HEK293 (cell line): ENCODE results near the gene LASP1.

Experiments used
- CTCF ChIA-PET: fragments of 350-600 bp; formaldehyde crosslinking; extraction: SDS; loops from one replicate; lab custom pipeline; 2021; ENCODE audit warnings: antibody characterized with exemption; lab: Yijun Ruan, JAX
- POLR2A ChIA-PET: fragments of 300-600 bp; formaldehyde crosslinking; extraction: SDS; loops from one replicate; lab custom pipeline; 2020; ENCODE audit warnings: antibody characterized with exemption, inconsistent platforms; lab: Yijun Ruan, JAX
- H3K27ac ChIP-seq: fragments of 200-500 bp; sonication (Bioruptor generic); 2 replicates; pipeline ENCODE4 v1.5.1; 2014; ENCODE audit warnings: low read depth, low read length, control low read depth, inconsistent platforms; ENCODE audit errors: extremely low read depth
- H3K36me3 ChIP-seq, 2 experiments: fragments of 200-500 bp in 1 of 2; sonication (Bioruptor generic) in 1 of 2; 1 replicate in 1 of 2; 2 replicates in 1 of 2; pipeline ENCODE4 v1.5.1; 2014 to 2017; ENCODE audit warnings: inconsistent platforms in 2 of 2, low read length in 2 of 2; ENCODE audit not compliant: control insufficient read depth in 2 of 2, insufficient read depth in 1 of 2
- H3K4me1 ChIP-seq: fragments of 200-500 bp; sonication (Bioruptor generic); 2 replicates; pipeline ENCODE4 v1.5.1; 2014; ENCODE audit warnings: mild to moderate bottlenecking, low read length, inconsistent platforms; ENCODE audit not compliant: control insufficient read depth, insufficient read depth
- H3K4me3 ChIP-seq: 2 replicates; pipeline ENCODE4 v1.5.1; 2011; ENCODE audit warnings: low read depth, mild to moderate bottlenecking, control low read depth, low read length, moderate library complexity
- H3K9me3 ChIP-seq: fragments of 200-500 bp; sonication (Bioruptor generic); 2 replicates; pipeline ENCODE4 v1.5.1; 2014; ENCODE audit warnings: low read depth, low read length, inconsistent platforms; ENCODE audit not compliant: control insufficient read depth, insufficient read depth
- BCL11B ChIP-seq: fragments of 450-650 bp; formaldehyde crosslinking; IDR thresholded peaks from 2 replicates; pipeline ENCODE4 v1.5.1; 2016; ENCODE audit warnings: low read depth, missing biosample characterization, missing genetic modification characterization
- KLF7 ChIP-seq: fragments of 450-650 bp; formaldehyde crosslinking; IDR thresholded peaks from 2 replicates; pipeline ENCODE4 v1.5.1; 2016; ENCODE audit warnings: missing biosample characterization, missing genetic modification characterization, borderline replicate concordance
- KLF8 ChIP-seq: fragments of 450-650 bp; formaldehyde crosslinking; IDR thresholded peaks from 2 replicates; pipeline ENCODE4 v1.5.1; 2016; ENCODE audit warnings: missing biosample characterization, missing genetic modification characterization
- PRDM1 ChIP-seq: fragments of 450-650 bp; formaldehyde crosslinking; IDR thresholded peaks from 2 replicates; pipeline ENCODE4; 2016; ENCODE audit warnings: missing biosample characterization, missing genetic modification characterization
- RBAK ChIP-seq: fragments of 450-650 bp; formaldehyde crosslinking; IDR thresholded peaks from 2 replicates; pipeline ENCODE4 v1.5.1; 2016; ENCODE audit warnings: missing biosample characterization, missing genetic modification characterization
- SALL2 ChIP-seq: fragments of 450-650 bp; formaldehyde crosslinking; IDR thresholded peaks from 2 replicates; pipeline ENCODE4 v1.5.0; 2017; ENCODE audit warnings: missing biosample characterization, mild to moderate bottlenecking, missing genetic modification characterization, borderline replicate concordance
- SCRT1 ChIP-seq: fragments of 450-650 bp; formaldehyde crosslinking; IDR thresholded peaks from 2 replicates; pipeline ENCODE4 v1.5.1; 2016; ENCODE audit warnings: missing biosample characterization, missing genetic modification characterization, borderline replicate concordance
- SCRT2 ChIP-seq: fragments of 450-650 bp; formaldehyde crosslinking; IDR thresholded peaks from 2 replicates; pipeline ENCODE4 v1.5.1; 2016; ENCODE audit warnings: missing biosample characterization, missing genetic modification characterization
- YY2 ChIP-seq: fragments of 450-650 bp; formaldehyde crosslinking; IDR thresholded peaks from 2 replicates; pipeline ENCODE4 v1.5.1; 2016; ENCODE audit warnings: missing biosample characterization, missing genetic modification characterization
- ZFHX2 ChIP-seq: fragments of 450-650 bp; formaldehyde crosslinking; conservative IDR thresholded peaks from 2 replicates; pipeline ENCODE4 v1.5.1; 2016; ENCODE audit warnings: missing biosample characterization, missing genetic modification characterization
- ZIC2 ChIP-seq: fragments of 450-650 bp; formaldehyde crosslinking; IDR thresholded peaks from 2 replicates; pipeline ENCODE4 v1.5.1; 2016; ENCODE audit warnings: missing biosample characterization, missing genetic modification characterization
- ZNF169 ChIP-seq: fragments of 450-650 bp; formaldehyde crosslinking; IDR thresholded peaks from 2 replicates; pipeline ENCODE4 v1.5.1; 2016; ENCODE audit warnings: missing biosample characterization, missing genetic modification characterization
- ZNF175 ChIP-seq: fragments of 450-650 bp; formaldehyde crosslinking; IDR thresholded peaks from 2 replicates; pipeline ENCODE4 v1.5.1; 2016; ENCODE audit warnings: missing biosample characterization, missing genetic modification characterization
- ZNF211 ChIP-seq: fragments of 450-650 bp; formaldehyde crosslinking; IDR thresholded peaks from 2 replicates; pipeline ENCODE4 v1.5.1; 2016; ENCODE audit warnings: low read depth, missing biosample characterization, missing genetic modification characterization
- ZNF274 ChIP-seq, 2 experiments: fragments of 200-500 bp in 1 of 2; fragments of 450-650 bp in 1 of 2; sonication (Bioruptor generic) in 1 of 2; formaldehyde crosslinking in 1 of 2; IDR thresholded peaks; 2 replicates each; pipeline versions ENCODE4 v1.5.1 to v1.6.1; 2014 to 2016; ENCODE audit warnings: borderline replicate concordance in 1 of 2, inconsistent platforms in 1 of 2, low read length in 1 of 2, missing biosample characterization in 1 of 2, missing genetic modification characterization in 1 of 2
- ZNF366 ChIP-seq: fragments of 450-650 bp; formaldehyde crosslinking; conservative IDR thresholded peaks from 2 replicates; pipeline ENCODE4 v1.5.1; 2016; ENCODE audit warnings: missing biosample characterization, missing genetic modification characterization
- ZNF404 ChIP-seq: fragments of 450-650 bp; formaldehyde crosslinking; IDR thresholded peaks from 2 replicates; pipeline ENCODE4 v1.5.1; 2017; ENCODE audit warnings: missing biosample characterization, missing genetic modification characterization
- ZNF596 ChIP-seq: fragments of 450-650 bp; IDR thresholded peaks from 2 replicates; pipeline ENCODE4 v1.5.0; 2018; ENCODE audit warnings: missing biosample characterization, mild to moderate bottlenecking, missing genetic modification characterization, moderate library complexity
- ZNF621 ChIP-seq: fragments of 450-650 bp; formaldehyde crosslinking; IDR thresholded peaks from 2 replicates; pipeline ENCODE4 v1.5.1; 2017; ENCODE audit warnings: missing biosample characterization, missing genetic modification characterization
- ZNF626 ChIP-seq: fragments of 450-650 bp; sonication (Bioruptor Pico); formaldehyde crosslinking; IDR thresholded peaks from 2 replicates; pipeline ENCODE4 v1.5.1; 2018; ENCODE audit warnings: missing biosample characterization, missing genetic modification characterization, inconsistent platforms
- ZNF629 ChIP-seq: fragments of 450-650 bp; formaldehyde crosslinking; IDR thresholded peaks from 2 replicates; pipeline ENCODE4 v1.5.1; 2017; ENCODE audit warnings: missing biosample characterization, missing genetic modification characterization
- ZNF791 ChIP-seq: fragments of 450-650 bp; formaldehyde crosslinking; IDR thresholded peaks from 2 replicates; pipeline ENCODE4 v1.5.1; 2016; ENCODE audit warnings: missing biosample characterization, missing genetic modification characterization
- ZNF837 ChIP-seq: fragments of 450-650 bp; formaldehyde crosslinking; IDR thresholded peaks from 2 replicates; pipeline ENCODE4 v1.5.1; 2016; ENCODE audit warnings: missing biosample characterization, missing genetic modification characterization
- TF ChIP-seq, protein P1 (sequence below): fragments of 450-650 bp; formaldehyde crosslinking; IDR thresholded peaks from 2 replicates; pipeline ENCODE4 v1.5.1; 2017; ENCODE audit warnings: missing biosample characterization, mild to moderate bottlenecking, missing genetic modification characterization, moderate library complexity
- TF ChIP-seq, protein P2 (sequence below): fragments of 450-650 bp; formaldehyde crosslinking; IDR thresholded peaks from 2 replicates; pipeline ENCODE4 v1.5.1; 2016; ENCODE audit warnings: missing biosample characterization, missing genetic modification characterization
- TF ChIP-seq, protein P3 (sequence below): fragments of 450-650 bp; IDR thresholded peaks from 2 replicates; pipeline ENCODE4 v1.5.1; 2018; ENCODE audit warnings: missing biosample characterization, missing genetic modification characterization

The LASP1 gene

DNA sequence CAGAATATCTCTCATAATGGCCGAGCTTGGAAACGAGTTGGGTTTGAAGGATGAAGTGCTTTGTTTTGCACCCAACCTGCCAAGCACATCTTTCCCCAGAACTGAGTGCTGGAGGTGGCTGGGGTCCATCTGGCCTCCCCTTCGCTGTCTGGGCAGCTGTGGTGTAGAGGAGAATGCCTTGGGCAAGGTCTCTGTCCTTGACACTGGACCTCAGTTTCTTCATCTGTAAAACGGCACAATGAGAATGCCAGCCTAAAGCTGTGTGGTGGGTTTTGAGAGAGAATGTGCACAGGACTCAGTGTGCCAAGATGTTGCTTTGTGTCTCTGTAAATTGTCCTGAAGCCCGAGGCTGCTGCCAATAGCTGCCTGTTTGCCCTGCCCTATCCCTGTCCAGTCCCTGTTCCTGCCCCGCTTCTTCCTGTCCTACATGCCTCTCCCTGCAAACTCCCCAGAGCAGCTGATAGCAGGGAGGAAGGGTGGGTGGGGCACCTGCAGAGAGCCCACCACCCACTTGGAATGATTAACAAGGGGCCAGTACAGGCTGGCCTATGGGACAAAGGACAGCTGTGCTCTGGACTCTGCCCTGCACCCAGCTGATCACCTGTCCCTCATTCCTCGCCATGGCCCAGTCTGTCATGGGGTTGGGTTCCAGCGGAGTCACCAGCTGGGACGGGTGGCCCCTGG, 15.3 kb downstream of the LASP1 start:
- CTCF ChIA-PET = interaction anchor here (0.5 to 0.8 kb wide), 4 partner anchors 22 to 563 kb away, joined by 3 to 4 read pairs (median 3); no protein-coding TSS in a partner anchor
- no peaks in the 10 kb centered on the region for H3K9me3 ChIP-seq
- peaks cover 0 to 39% of the 10 kb centered on the region in 2 experiments; a peak in 2 of 3 replicates for H3K36me3 ChIP-seq
- POLR2A ChIA-PET = no interaction called here
- 0 out of 2 replicates have a peak, but pooled peaks have one; percentile 15 for TF ChIP-seq ZFHX2 (tag by site-specific recombination)
- TF ChIP-seq RBAK = no peak
- 0 out of 2 replicates have a peak, but pooled peaks have one; percentile 17 for TF ChIP-seq ZIC2 (tag by site-specific recombination)
- no peak overlapping the region for H3K27ac ChIP-seq
- H3K4me3 ChIP-seq = no peak overlapping the region
- peaks cover 20% of the 10 kb centered on the region for H3K4me1 ChIP-seq

DNA sequence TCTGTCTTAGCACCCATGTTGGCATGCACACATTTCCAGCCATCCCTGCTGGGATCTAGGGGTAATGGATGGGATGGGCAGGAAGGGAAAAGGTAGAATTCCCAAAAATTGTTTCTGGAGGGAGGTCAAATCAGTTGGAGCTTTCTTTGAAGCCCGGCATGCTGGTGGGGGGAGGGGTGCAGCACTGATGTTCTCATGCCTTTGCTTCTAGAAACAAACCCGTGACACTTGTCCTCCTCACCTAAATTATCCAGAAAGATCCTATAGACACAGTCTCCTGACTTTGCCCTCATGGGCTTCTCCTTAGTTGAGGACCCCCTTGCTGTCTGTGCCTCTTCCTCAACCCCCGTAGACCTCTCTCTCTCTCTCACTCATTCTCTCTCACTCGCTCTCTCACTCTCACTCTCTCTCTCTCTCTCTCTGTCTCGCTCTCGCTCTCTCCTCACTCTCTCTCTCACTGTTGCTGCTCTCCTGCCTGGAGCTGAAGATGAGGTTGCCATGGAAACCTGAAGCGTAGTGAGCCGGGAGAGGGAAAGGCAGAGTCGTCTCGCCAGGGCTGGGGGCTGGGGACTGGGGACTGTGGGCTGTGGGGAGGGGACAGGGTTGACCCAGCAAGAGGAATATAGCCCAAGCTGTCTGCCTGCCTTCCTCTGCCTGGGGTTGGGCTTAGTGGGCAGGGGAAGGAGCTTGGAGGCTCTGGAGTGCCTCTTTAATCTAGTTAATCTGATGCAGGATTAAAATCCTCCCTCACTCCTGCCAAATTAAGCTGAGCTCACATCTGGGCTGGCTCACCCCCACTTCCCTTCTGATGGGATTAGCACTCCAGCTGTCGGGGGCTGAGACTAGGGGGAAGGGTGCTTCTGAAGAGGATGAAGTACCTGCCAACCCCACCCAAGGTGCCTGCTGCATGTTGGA, 16.1 kb downstream of the LASP1 start:
- no peak for TF ChIP-seq ZNF629
- no peak for TF ChIP-seq KLF7
- TF ChIP-seq ZNF596 = peak; percentile 97
- no peak for TF ChIP-seq ZNF274 (IDR thresholded peaks at IDR 0.05; ENCODE audit: low read length)
- no peak for TF ChIP-seq ZNF274 (tag by site-specific recombination; IDR thresholded peaks at IDR 0.05; ENCODE audit: borderline replicate concordance)
- peak; percentile 99 for TF ChIP-seq PRDM1 (tag by site-specific recombination)
- TF ChIP-seq ZNF621 (tag by site-specific recombination) = no peak
- peak; percentile 58; the same call in 1 of the 2 replicates for TF ChIP-seq ZNF366 (tag by site-specific recombination)
- TF ChIP-seq SCRT1 (tag by site-specific recombination) = peak; percentile 50; the same call in 1 of the 2 replicates
- TF ChIP-seq, protein P1, sequence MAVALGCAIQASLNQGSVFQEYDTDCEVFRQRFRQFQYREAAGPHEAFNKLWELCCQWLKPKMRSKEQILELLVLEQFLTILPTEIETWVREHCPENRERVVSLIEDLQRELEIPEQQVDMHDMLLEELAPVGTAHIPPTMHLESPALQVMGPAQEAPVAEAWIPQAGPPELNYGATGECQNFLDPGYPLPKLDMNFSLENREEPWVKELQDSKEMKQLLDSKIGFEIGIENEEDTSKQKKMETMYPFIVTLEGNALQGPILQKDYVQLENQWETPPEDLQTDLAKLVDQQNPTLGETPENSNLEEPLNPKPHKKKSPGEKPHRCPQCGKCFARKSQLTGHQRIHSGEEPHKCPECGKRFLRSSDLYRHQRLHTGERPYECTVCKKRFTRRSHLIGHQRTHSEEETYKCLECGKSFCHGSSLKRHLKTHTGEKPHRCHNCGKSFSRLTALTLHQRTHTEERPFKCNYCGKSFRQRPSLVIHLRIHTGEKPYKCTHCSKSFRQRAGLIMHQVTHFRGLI (tag by site-specific recombination) = peak; percentile 48; the same call in 1 of the 2 replicates
- no peak for TF ChIP-seq ZNF626
- peak; percentile 74 for TF ChIP-seq SCRT2 (tag by site-specific recombination)
- H3K4me3 ChIP-seq = no peak overlapping the region
- H3K4me1 ChIP-seq = peaks cover 14% of the 10 kb centered on the region
- CTCF ChIA-PET = interaction anchor here (0.5 to 0.8 kb wide), 2 partner anchors 31 to 564 kb away, joined by 3 to 4 read pairs; no protein-coding TSS in a partner anchor
- POLR2A ChIA-PET = interaction anchor here (0.9 to 1.0 kb wide), 2 partner anchors 16 to 41 kb away, joined by 4 to 5 read pairs; partner anchors contain the start of gene LASP1
- H3K9me3 ChIP-seq = no peaks in the 10 kb centered on the region
- H3K36me3 ChIP-seq = peaks cover 0 to 42% of the 10 kb centered on the region in 2 experiments; a peak in 2 of 3 replicates
- H3K27ac ChIP-seq = no peak overlapping the region

DNA sequence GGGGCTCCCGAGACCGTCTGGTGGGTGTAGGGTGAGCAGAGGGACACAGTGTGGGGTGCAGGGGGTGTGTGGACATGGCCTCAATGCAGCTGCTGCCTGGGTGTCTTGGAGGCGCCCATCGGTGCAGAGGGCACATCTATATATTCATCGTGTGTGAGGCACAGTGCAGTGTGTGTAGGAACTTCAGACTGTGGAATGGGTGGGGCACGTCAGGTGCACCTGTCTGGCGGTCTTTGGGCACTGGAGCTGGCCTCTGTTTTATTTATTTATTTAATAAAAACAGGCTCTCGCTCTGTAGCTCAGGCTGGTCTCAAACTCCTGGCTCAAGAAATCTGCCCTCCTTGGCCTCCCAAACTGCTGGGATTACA, 16.8 kb downstream of the LASP1 start:
- POLR2A ChIA-PET = interaction anchor here (0.9 to 1.0 kb wide), 2 partner anchors 17 to 42 kb away, joined by 4 to 5 read pairs; partner anchors contain the start of gene LASP1
- Histone ChIP-seq H3K4me1 (peaks cover 8% of the 10 kb centered on the region), H3K27ac (no peak overlapping the region), H3K9me3 (no peaks in the 10 kb centered on the region), H3K4me3 (no peak overlapping the region), H3K36me3 (peaks cover 0 to 48% of the 10 kb centered on the region in 2 experiments; a peak in 2 of 3 replicates)
- CTCF ChIA-PET = no interaction called here
- no peak for TF ChIP-seq ZNF837
- no peak for TF ChIP-seq BCL11B
- TF ChIP-seq SALL2 (tag by site-specific recombination) = no peak
- no peak for TF ChIP-seq ZNF175 (tag by site-specific recombination)
- TF ChIP-seq ZNF169 (tag by site-specific recombination) = no peak
- TF ChIP-seq ZNF791 (tag by site-specific recombination) = no peak
- TF ChIP-seq, protein P2, sequence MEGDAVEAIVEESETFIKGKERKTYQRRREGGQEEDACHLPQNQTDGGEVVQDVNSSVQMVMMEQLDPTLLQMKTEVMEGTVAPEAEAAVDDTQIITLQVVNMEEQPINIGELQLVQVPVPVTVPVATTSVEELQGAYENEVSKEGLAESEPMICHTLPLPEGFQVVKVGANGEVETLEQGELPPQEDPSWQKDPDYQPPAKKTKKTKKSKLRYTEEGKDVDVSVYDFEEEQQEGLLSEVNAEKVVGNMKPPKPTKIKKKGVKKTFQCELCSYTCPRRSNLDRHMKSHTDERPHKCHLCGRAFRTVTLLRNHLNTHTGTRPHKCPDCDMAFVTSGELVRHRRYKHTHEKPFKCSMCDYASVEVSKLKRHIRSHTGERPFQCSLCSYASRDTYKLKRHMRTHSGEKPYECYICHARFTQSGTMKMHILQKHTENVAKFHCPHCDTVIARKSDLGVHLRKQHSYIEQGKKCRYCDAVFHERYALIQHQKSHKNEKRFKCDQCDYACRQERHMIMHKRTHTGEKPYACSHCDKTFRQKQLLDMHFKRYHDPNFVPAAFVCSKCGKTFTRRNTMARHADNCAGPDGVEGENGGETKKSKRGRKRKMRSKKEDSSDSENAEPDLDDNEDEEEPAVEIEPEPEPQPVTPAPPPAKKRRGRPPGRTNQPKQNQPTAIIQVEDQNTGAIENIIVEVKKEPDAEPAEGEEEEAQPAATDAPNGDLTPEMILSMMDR (tag by site-specific recombination) = no peak
- TF ChIP-seq ZNF404 (tag by site-specific recombination) = no peak
- TF ChIP-seq KLF8 (tag by site-specific recombination) = no peak
- TF ChIP-seq YY2 (tag by site-specific recombination) = no peak
- TF ChIP-seq, protein P3, sequence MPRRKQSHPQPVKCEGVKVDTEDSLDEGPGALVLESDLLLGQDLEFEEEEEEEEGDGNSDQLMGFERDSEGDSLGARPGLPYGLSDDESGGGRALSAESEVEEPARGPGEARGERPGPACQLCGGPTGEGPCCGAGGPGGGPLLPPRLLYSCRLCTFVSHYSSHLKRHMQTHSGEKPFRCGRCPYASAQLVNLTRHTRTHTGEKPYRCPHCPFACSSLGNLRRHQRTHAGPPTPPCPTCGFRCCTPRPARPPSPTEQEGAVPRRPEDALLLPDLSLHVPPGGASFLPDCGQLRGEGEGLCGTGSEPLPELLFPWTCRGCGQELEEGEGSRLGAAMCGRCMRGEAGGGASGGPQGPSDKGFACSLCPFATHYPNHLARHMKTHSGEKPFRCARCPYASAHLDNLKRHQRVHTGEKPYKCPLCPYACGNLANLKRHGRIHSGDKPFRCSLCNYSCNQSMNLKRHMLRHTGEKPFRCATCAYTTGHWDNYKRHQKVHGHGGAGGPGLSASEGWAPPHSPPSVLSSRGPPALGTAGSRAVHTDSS = no peak
- TF ChIP-seq ZNF211 (tag by site-specific recombination) = no peak
